Keratinocyte (primary cell): ENCODE data around the gene PLSCR4.

ENCODE experiments used
- CTCF ChIP-seq, 3 experiments: IDR thresholded peaks in 1 of 3; conservative IDR thresholded peaks in 1 of 3; optimal IDR thresholded peaks in 1 of 3; 2 replicates in 2 of 3; 3 replicates in 1 of 3; pipeline versions ENCODE3 to v1.5.1; 2011; ENCODE audit warnings: low read length in 3 of 3, mild to moderate bottlenecking in 3 of 3, moderate library complexity in 2 of 3, control low read depth in 1 of 3, inconsistent platforms in 1 of 3; ENCODE audit not compliant: insufficient read depth in 2 of 3; ENCODE audit errors: extremely low read depth in 1 of 3
- EZH2 ChIP-seq: IDR thresholded peaks from one replicate; pipeline ENCODE4 v1.6.1; 2012; ENCODE audit warnings: inconsistent platforms, mild to moderate bottlenecking, low read length, moderate library complexity

- TF ChIP-seq CTCF (optimal IDR thresholded peaks at IDR 0.05 in 1 of 3, IDR thresholded peaks at IDR 0.05 in 1 of 3, conservative IDR thresholded peaks at IDR 0.05 in 1 of 3; ENCODE audit: extremely low read depth in 1 of 3, insufficient read depth in 2 of 3, low read length in 3 of 3) (no peak), EZH2 (no peak)
Measured at GRCh38 chr3:146164071-146164470, 86.8 kb downstream of the PLSCR4 start.
